Nephron (organoid): ENCODE data around the gene TUT4.

Source experiments
- H3K27ac Mint-ChIP-seq, 3 experiments: 2 replicates each; pipeline ENCODE4 v1.8.0; 2020; ENCODE audit warnings: mixed read lengths in 3 of 3, mild to moderate bottlenecking in 2 of 3, moderate library complexity in 1 of 3
- H3K27me3 Mint-ChIP-seq: 2 replicates; pipeline ENCODE4 v1.8.0; 2021; ENCODE audit warnings: low read depth, mild to moderate bottlenecking, moderate library complexity, mixed read lengths
- H3K36me3 Mint-ChIP-seq: 2 replicates; pipeline ENCODE4 v1.8.0; 2020; ENCODE audit warnings: low read depth, mixed read lengths
- H3K4me1 Mint-ChIP-seq: 2 replicates; pipeline ENCODE4 v1.8.0; 2020; ENCODE audit warnings: mixed read lengths
- H3K4me3 Mint-ChIP-seq, 3 experiments: 2 replicates each; pipeline ENCODE4 v1.8.0; 2020; ENCODE audit warnings: mild to moderate bottlenecking in 3 of 3, mixed read lengths in 3 of 3, moderate library complexity in 2 of 3
- H3K9me3 Mint-ChIP-seq: 2 replicates; pipeline ENCODE4 v1.8.0; 2020; ENCODE audit warnings: mixed read lengths
- TF ChIP-seq, protein P1 (sequence below), 3 experiments: fragments of 200-600 bp; sonication (generic); IDR thresholded peaks; one replicate each; pipeline ENCODE4 v1.5.0; 2021; ENCODE audit warnings: antibody characterized with exemption in 3 of 3; ENCODE audit not compliant: unreplicated experiment in 3 of 3

The TUT4 gene

DNA sequence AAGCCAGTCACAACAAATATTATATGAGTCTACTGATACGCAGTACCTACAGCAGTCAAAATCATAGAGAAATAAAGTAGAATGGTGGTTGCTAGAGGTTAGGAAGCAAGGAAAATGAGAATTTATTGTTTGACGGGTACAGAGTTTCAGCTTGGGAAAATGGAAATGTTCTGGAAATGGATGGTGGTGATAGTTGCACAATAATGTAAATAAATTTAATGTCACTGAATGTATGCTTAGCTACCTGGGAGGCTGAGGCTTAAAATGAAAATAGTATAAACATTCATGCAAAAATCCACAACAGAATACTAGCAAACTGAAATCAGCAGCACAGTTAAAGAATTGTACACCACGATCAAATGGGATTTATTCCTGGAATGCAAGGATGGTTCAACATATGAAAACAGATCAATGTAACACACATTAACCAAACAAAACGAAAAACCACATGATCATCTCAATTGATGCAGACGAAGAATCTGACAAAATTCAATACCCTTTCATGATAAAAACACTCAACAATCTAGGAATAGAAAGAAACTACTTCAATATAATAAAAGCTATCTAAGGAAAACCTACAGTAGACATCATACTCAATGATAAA is 10.7 kb downstream of the TUT4 start:
- Mint-ChIP-seq H3K9me3 (peaks cover 50% of the 10 kb centered on the region), H3K27ac (no peak overlapping the region), H3K36me3 (peaks cover 86% of the 10 kb centered on the region), H3K27me3 (no peaks in the 10 kb centered on the region), H3K4me1 (no peaks in the 10 kb centered on the region), H3K4me3 (no peak overlapping the region)
- TF ChIP-seq, protein P1, sequence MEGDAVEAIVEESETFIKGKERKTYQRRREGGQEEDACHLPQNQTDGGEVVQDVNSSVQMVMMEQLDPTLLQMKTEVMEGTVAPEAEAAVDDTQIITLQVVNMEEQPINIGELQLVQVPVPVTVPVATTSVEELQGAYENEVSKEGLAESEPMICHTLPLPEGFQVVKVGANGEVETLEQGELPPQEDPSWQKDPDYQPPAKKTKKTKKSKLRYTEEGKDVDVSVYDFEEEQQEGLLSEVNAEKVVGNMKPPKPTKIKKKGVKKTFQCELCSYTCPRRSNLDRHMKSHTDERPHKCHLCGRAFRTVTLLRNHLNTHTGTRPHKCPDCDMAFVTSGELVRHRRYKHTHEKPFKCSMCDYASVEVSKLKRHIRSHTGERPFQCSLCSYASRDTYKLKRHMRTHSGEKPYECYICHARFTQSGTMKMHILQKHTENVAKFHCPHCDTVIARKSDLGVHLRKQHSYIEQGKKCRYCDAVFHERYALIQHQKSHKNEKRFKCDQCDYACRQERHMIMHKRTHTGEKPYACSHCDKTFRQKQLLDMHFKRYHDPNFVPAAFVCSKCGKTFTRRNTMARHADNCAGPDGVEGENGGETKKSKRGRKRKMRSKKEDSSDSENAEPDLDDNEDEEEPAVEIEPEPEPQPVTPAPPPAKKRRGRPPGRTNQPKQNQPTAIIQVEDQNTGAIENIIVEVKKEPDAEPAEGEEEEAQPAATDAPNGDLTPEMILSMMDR (IDR thresholded peaks at IDR 0.05; ENCODE audit: unreplicated experiment in 3 of 3), result no peak

DNA sequence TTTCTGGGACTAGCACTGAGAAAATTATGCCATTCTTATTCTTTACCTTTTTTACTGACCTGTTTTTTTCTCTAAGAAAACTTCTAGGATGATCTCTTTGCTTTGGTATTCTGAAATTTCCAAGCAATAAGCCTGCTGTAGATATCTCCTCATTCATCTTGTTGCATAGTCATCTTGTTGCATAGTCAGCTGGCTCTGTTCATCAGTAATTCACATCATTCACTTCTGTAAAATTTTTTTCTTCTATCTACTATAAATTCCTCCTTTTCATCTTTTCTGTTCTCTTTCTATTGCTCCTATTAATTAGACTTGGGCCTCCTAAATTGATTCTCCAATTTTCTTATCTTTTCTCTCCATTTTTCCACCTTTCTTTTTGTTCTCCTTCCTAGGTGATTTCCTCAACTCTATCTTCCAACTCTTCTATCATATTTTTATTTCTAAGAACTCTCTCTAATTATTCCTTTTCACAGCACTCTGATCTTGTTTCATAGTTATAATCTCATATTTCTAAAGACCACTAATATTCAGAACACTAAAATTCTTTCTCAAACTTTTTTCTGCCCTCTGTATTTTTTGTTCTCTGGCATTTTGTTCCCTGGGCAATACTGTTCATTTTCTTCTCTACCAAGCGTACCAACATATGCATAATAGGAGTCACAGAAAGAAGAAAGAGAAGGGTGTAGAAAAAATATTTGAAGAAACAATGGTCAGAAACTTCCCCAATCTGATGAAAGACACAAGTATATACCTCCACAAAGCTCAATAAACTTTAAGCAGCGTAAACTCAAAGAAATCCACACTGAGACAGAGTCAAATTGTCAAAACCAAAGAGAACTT is 17.7 kb downstream of the TUT4 start:
- TF ChIP-seq, protein P1 (IDR thresholded peaks at IDR 0.05; ENCODE audit: unreplicated experiment in 3 of 3), result no peak
- Mint-ChIP-seq H3K9me3 (peaks cover 33% of the 10 kb centered on the region), H3K4me3 (no peak overlapping the region), H3K4me1 (no peaks in the 10 kb centered on the region), H3K36me3 (peaks cover 65% of the 10 kb centered on the region), H3K27me3 (no peaks in the 10 kb centered on the region), H3K27ac (no peak overlapping the region)

DNA sequence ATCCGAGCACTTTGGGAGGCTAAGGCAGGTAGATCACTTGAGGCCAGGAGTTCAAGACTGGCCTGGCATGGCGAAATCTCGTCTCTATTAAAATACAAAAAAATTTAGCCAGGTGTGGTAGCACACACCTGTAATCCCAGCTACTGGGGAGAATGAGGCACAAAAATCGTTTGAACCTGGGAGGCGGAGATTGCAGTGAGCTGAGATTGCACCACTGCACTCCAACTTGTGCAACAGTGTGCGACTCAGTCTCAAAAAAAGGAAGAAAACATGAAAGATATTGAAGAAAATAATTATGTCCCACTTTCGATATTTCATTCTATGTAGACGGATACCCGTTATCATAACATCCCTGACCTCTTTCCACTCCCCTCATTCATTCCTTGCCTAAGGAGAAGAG is 19.2 kb downstream of the TUT4 start:
- H3K27me3 Mint-ChIP-seq, result no peaks in the 10 kb centered on the region

DNA sequence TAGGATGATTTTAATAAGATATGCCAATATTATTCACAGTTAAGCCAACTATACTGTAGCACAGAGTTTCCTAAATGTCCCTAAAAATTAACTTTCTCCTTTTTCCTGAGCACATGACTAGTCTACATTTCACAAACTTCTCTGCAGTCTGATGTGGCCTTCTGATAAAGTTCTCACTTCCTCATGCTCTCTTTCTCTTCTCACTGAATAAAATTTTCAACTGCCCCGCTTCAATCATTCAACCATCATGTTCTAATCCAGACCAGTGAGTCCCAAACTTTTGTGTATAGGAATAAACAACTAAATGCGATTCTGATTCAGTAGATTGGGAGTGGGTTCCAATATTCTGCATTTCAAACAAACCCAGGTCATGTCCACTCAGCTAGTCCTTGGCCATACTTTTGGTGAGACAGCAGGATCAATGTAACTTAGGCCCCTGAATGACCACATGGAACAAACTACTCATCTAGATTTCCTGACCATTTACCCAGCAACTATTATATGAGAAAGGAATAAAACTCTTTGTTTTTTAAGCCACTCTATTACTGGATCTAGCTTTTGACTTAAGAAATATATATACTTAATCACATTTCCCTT is 20.1 kb downstream of the TUT4 start:
- Mint-ChIP-seq H3K9me3 (peaks cover 25% of the 10 kb centered on the region), H3K4me3 (no peak overlapping the region), H3K27me3 (no peaks in the 10 kb centered on the region), H3K27ac (no peak overlapping the region), H3K4me1 (no peaks in the 10 kb centered on the region), H3K36me3 (peaks cover 51% of the 10 kb centered on the region)
- TF ChIP-seq, protein P1 (IDR thresholded peaks at IDR 0.05; ENCODE audit: unreplicated experiment in 3 of 3), result no peak

More for the DNA sequence above, 19.2 kb downstream of the TUT4 start:
- Mint-ChIP-seq H3K9me3 (peaks cover 27% of the 10 kb centered on the region), H3K27ac (no peak overlapping the region), H3K4me3 (no peak overlapping the region), H3K4me1 (no peaks in the 10 kb centered on the region), H3K36me3 (peaks cover 55% of the 10 kb centered on the region)
- TF ChIP-seq, protein P1 (IDR thresholded peaks at IDR 0.05; ENCODE audit: unreplicated experiment in 3 of 3), result no peak

DNA sequence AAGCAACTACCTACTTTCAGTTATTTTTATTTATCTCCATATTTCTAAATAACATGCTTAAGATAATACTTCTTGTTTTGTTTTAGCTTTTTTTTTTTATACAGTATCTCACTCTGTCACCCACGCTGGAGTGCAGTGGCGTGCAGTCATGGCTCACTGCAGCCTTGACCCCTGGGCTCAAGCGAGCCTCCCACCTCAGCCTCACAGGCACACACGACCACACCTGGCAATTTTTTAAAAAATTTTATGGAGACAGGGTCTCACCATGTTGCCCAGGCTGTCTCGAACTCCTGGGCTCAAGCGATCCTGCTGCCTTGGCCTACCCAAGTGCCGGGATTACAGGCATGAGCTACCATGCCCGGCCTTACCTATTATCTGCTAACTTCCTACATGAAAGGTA is 20.6 kb downstream of the TUT4 start:
- peaks cover 22% of the 10 kb centered on the region for H3K9me3 Mint-ChIP-seq
- H3K27ac Mint-ChIP-seq, result no peak overlapping the region
- peaks cover 51% of the 10 kb centered on the region for H3K36me3 Mint-ChIP-seq
- no peaks in the 10 kb centered on the region for H3K27me3 Mint-ChIP-seq
- no peaks in the 10 kb centered on the region for H3K4me1 Mint-ChIP-seq
- TF ChIP-seq, protein P1 (IDR thresholded peaks at IDR 0.05; ENCODE audit: unreplicated experiment in 3 of 3), result no peak
- no peak overlapping the region for H3K4me3 Mint-ChIP-seq
